ENCODE results near the gene TK1.

GRCh38 chr17:78231991-78232858, 45.4 kb upstream of the TK1 start:
- TF ChIP-seq CTCF (IDR thresholded peaks at IDR 0.05): no peak
- TF ChIP-seq POLR2A (IDR thresholded peaks at IDR 0.05): no peak
- no peak for TF ChIP-seq POLR2AphosphoS5 (IDR thresholded peaks at IDR 0.05)
